Endothelial cell of umbilical vein (primary cell): ENCODE results near the gene ATP6V1E1. TPM values are rescaled to one million over a fixed set of nuclear protein-coding genes. Genes with fewer than 3 reads are reported as not detected.

Source experiments
- BruUV-seq: library from RNA; stranded (reverse); fragments of 400-500 nt; replicated peaks from 2 replicates; lab custom pipeline; 2021; lab: Mats Ljungman, UMichigan
- CTCF ChIA-PET: fragments of 300-600, 350-600 bp; sonication (Branson Sonifier 250); formaldehyde crosslinking; loops from one replicate; lab custom pipeline; 2021; ENCODE audit warnings: antibody characterized with exemption, inconsistent platforms; lab: Charles Lee
- POLR2A ChIA-PET: fragments of 300-600, 350-600 bp; sonication (Branson Sonifier 250); formaldehyde crosslinking; loops from one replicate; lab custom pipeline; 2021; ENCODE audit warnings: antibody characterized with exemption, inconsistent platforms; lab: Charles Lee
- DNase-seq: peaks from one replicate; pipeline ENCODE4 v3.0.0-alpha.2; 2011; ENCODE audit warnings: low read depth, low spot score
- FAIRE-seq: peaks from 2 replicates; lab custom pipeline; 2011; peaks lifted over from hg19 to GRCh38; lab: Jason Lieb, UNC
- H2AFZ ChIP-seq: 2 replicates; pipeline ENCODE4 v1.6.0; 2012; ENCODE audit warnings: low read depth, low read length, control low read depth, inconsistent platforms
- H3K27ac ChIP-seq: 2 replicates; pipeline ENCODE4 v1.5.1; 2011; ENCODE audit warnings: low read depth, mild to moderate bottlenecking, control low read depth, low read length, moderate library complexity; ENCODE audit not compliant: insufficient read depth
- H3K27me3 ChIP-seq, 2 experiments: 2 replicates each; pipeline versions ENCODE4 v1.6.0 to v1.6.1; 2011; ENCODE audit warnings: low read length in 2 of 2, mixed read lengths in 1 of 2; ENCODE audit not compliant: control insufficient read depth in 2 of 2, insufficient read depth in 2 of 2
- H3K36me3 ChIP-seq, 2 experiments: 2 replicates in 1 of 2; 3 replicates in 1 of 2; pipeline ENCODE4 v1.5.1; 2011; ENCODE audit warnings: low read length in 2 of 2, mild to moderate bottlenecking in 1 of 2, moderate library complexity in 1 of 2; ENCODE audit not compliant: control insufficient read depth in 2 of 2, insufficient read depth in 2 of 2; ENCODE audit errors: extremely low read depth in 1 of 2
- H3K4me1 ChIP-seq: 3 replicates; pipeline ENCODE4 v1.5.1; 2011; ENCODE audit warnings: mild to moderate bottlenecking, low read length; ENCODE audit not compliant: control insufficient read depth, insufficient read depth; ENCODE audit errors: extremely low read depth
- H3K4me2 ChIP-seq: 2 replicates; pipeline ENCODE4 v1.6.1; 2011; ENCODE audit warnings: low read length, control low read depth, mixed read lengths; ENCODE audit not compliant: insufficient read depth
- H3K4me3 ChIP-seq, 3 experiments: fragments of 200-600 bp in 1 of 3; sonication (generic), shearing (Covaris generic) in 1 of 3; replicated peaks in 1 of 3; 2 replicates each; pipeline ENCODE4 v1.5.1; 2011 to 2016; ENCODE audit warnings: control low read depth in 3 of 3, low read length in 3 of 3, mild to moderate bottlenecking in 2 of 3, inconsistent platforms in 1 of 3, low read depth in 1 of 3, moderate library complexity in 1 of 3; ENCODE audit not compliant: insufficient read depth in 1 of 3
- H3K79me2 ChIP-seq: 2 replicates; pipeline ENCODE4 v1.6.0; 2012; ENCODE audit warnings: low read length, inconsistent platforms; ENCODE audit not compliant: control insufficient read depth, insufficient read depth
- H3K9ac ChIP-seq: replicated peaks from 2 replicates; pipeline ENCODE3; 2011; ENCODE audit warnings: low read length, control low read depth; ENCODE audit not compliant: insufficient read depth; ENCODE audit errors: extremely low read depth
- H3K9me1 ChIP-seq: replicated peaks from 3 replicates; pipeline ENCODE4 v1.6.0; 2011; ENCODE audit warnings: mild to moderate bottlenecking, low read length; ENCODE audit not compliant: control insufficient read depth, insufficient read depth; ENCODE audit errors: extremely low read depth
- H3K9me3 ChIP-seq: replicated peaks from 2 replicates; pipeline ENCODE4 v1.5.1; 2012; ENCODE audit warnings: low read length, inconsistent platforms; ENCODE audit not compliant: control insufficient read depth, insufficient read depth
- H4K20me1 ChIP-seq: replicated peaks from 2 replicates; pipeline ENCODE3; 2011; ENCODE audit warnings: mild to moderate bottlenecking, low read length; ENCODE audit not compliant: control insufficient read depth, insufficient read depth; ENCODE audit errors: extremely low read depth
- CTCF ChIP-seq, 2 donors: IDR thresholded peaks; 1 replicate in 1 of 2; 2 replicates in 1 of 2; pipeline ENCODE4 v1.5.1; 2011; ENCODE audit warnings: low read length in 2 of 2, mild to moderate bottlenecking in 2 of 2, moderate library complexity in 2 of 2, control low read depth in 1 of 2, inconsistent platforms in 1 of 2, low read depth in 1 of 2; ENCODE audit not compliant: insufficient read depth in 1 of 2; ENCODE audit errors: extremely low read depth in 1 of 2
- EZH2 ChIP-seq: IDR thresholded peaks from 2 replicates; pipeline ENCODE4 v1.6.1; 2012; ENCODE audit warnings: borderline replicate concordance, low read depth, mild to moderate bottlenecking, moderate library complexity, low read length, inconsistent platforms; ENCODE audit not compliant: severe bottlenecking
- FOS ChIP-seq: IDR thresholded peaks from 2 replicates; pipeline ENCODE4 v1.6.1; 2011; ENCODE audit warnings: mild to moderate bottlenecking, low read length, moderate library complexity, borderline replicate concordance; ENCODE audit not compliant: insufficient read depth
- GATA2 ChIP-seq: IDR thresholded peaks from 2 replicates; pipeline ENCODE4 v1.7.0; 2011; ENCODE audit warnings: low read depth, mild to moderate bottlenecking, moderate library complexity, mixed read lengths, low read length; ENCODE audit not compliant: insufficient read length, insufficient read depth
- JUN ChIP-seq: IDR thresholded peaks from 2 replicates; pipeline ENCODE4 v1.6.1; 2011; ENCODE audit warnings: borderline replicate concordance, low read depth; ENCODE audit not compliant: insufficient read length, insufficient read depth
- MAX ChIP-seq: IDR thresholded peaks from 2 replicates; pipeline ENCODE4 v1.6.1; 2011; ENCODE audit not compliant: insufficient read depth, insufficient read length
- MYC ChIP-seq: IDR thresholded peaks from one replicate; pipeline ENCODE4 v1.6.1; 2011; ENCODE audit warnings: mild to moderate bottlenecking, low read depth, low read length
- POLR2A ChIP-seq: IDR thresholded peaks from 2 replicates; pipeline ENCODE4 v1.6.1; 2012; ENCODE audit warnings: low read depth, mild to moderate bottlenecking, control low read depth, low read length
- POLR2AphosphoS5 ChIP-seq: IDR thresholded peaks from 2 replicates; pipeline ENCODE4 v1.6.1; 2012; ENCODE audit warnings: low read depth, mild to moderate bottlenecking, control low read depth, low read length, moderate library complexity; ENCODE audit not compliant: insufficient read depth
- dilution Hi-C: fragments of 300-500 bp; cut with MboI; formaldehyde crosslinking; loops from one replicate; pipeline ENCODE4 v1.15.0; 2019; ENCODE audit warnings: low sequenced_read_pairs; ENCODE audit not compliant: extremely low pct_ligation_motif_present
- intact Hi-C: fragments of 100-400 bp; cut with micrococcal nuclease; formaldehyde crosslinking; loops from one replicate; pipeline ENCODE4 v1.10.0; 2022
- polyA plus RNA-seq, 4 experiments: library from polyadenylated mRNA; depleted of rRNA in 3 of 4; stranded (reverse) in 3 of 4; unstranded in 1 of 4; fragments of >200 nt; gene quantifications; 2 replicates each; pipeline versions ENCODE4 v1.2.1 to v1.2.3, GENCODE V29; 2011 to 2012; ENCODE audit warnings: missing spikeins in 1 of 4
- total RNA-seq: library from RNA; stranded (reverse); gene quantifications from 2 replicates; pipeline ENCODE4 v1.2.3, GENCODE V29; 2021

The ATP6V1E1 gene
- total and polyA plus RNA-seq, 2 donors (not counting 3 experiments of a cell fraction or from before 2014, with no cell fraction given): 95.2 to 113 TPM

GRCh38 chr22:17575681-17576080 is 52.9 kb downstream of the ATP6V1E1 start:
- Histone ChIP-seq H3K4me3 (no peak overlapping the region), H3K79me2 (no peaks in the 10 kb centered on the region), H3K9ac (no peak overlapping the region), H3K4me1 (no peaks in the 10 kb centered on the region), H3K4me2 (no peak overlapping the region), H3K36me3 (no peaks in the 10 kb centered on the region), H3K9me3 (no peaks in the 10 kb centered on the region), H3K9me1 (no peaks in the 10 kb centered on the region), H4K20me1 (no peaks in the 10 kb centered on the region), H3K27ac (no peak overlapping the region), H2AFZ (no peak overlapping the region), H3K27me3 (no peaks in the 10 kb centered on the region)
- TF ChIP-seq POLR2AphosphoS5 (no peak), EZH2 (no peak), MYC (no peak), FOS (no peak), MAX (no peak)
- ChIA-PET CTCF (no interaction called here), POLR2A (no interaction called here)
- BruUV-seq: no TSS peak
- intact Hi-C loops (no loop called here), dilution Hi-C loops (no loop called here)
- FAIRE-seq: no peak
- DNase-seq: no peak

GRCh38 chr22:17575151-17575550 is 53.4 kb downstream of the ATP6V1E1 start:
- H2AFZ ChIP-seq: no peak overlapping the region
- dilution Hi-C loops (no loop called here), intact Hi-C loops (no loop called here)
- no peaks in the 10 kb centered on the region for H3K36me3 ChIP-seq
- no peak for DNase-seq
- POLR2A ChIA-PET: no interaction called here
- H3K4me1 ChIP-seq: peaks cover under 1% of the 10 kb centered on the region
- no peak overlapping the region for H3K27ac ChIP-seq
- no TSS peak for BruUV-seq
- H3K9ac ChIP-seq: no peak overlapping the region
- CTCF ChIA-PET: no interaction called here
- no peaks in the 10 kb centered on the region for H3K9me1 ChIP-seq
- FAIRE-seq: no peak
- H4K20me1 ChIP-seq: no peaks in the 10 kb centered on the region
- H3K9me3 ChIP-seq: no peaks in the 10 kb centered on the region
- TF ChIP-seq GATA2 (no peak), MYC (no peak), POLR2A (no peak), POLR2AphosphoS5 (no peak), CTCF (IDR thresholded peaks at IDR 0.05; ENCODE audit: extremely low read depth in 1 of 2, insufficient read depth in 1 of 2, low read depth in 1 of 2, low read length in 2 of 2) (no peak), EZH2 (no peak), FOS (no peak), MAX (no peak), JUN (no peak)
- H3K79me2 ChIP-seq: no peaks in the 10 kb centered on the region
- no peak overlapping the region for H3K4me3 ChIP-seq
- no peak overlapping the region for H3K4me2 ChIP-seq
- no peaks in the 10 kb centered on the region for H3K27me3 ChIP-seq
